PC-9 (cell line): ENCODE results near the gene ITPKB. TPM values are rescaled to one million over a fixed set of nuclear protein-coding genes. Genes with fewer than 3 reads are reported as not detected.

ENCODE experiments used
- BruUV-seq: library from RNA; stranded (reverse); fragments of 400-500 nt; replicated peaks from 2 replicates; lab custom pipeline; 2021; lab: Mats Ljungman, UMichigan
- CTCF ChIA-PET: fragments of 300-600 bp; sonication (Branson Sonifier 250); formaldehyde crosslinking; loops from one replicate; lab custom pipeline; 2022; ENCODE audit warnings: antibody characterized with exemption; lab: Charles Lee
- POLR2A ChIA-PET: fragments of 300-600 bp; sonication (Branson Sonifier 250); formaldehyde crosslinking; loops from one replicate; lab custom pipeline; 2022; ENCODE audit warnings: antibody characterized with exemption; ENCODE audit not compliant: unreplicated experiment; lab: Charles Lee
- DNase-seq, 2 experiments: peaks; one replicate each; pipeline versions ENCODE4 v3.0.0 to v3.0.0-alpha.2; 2015 to 2022; ENCODE audit warnings: mixed read lengths in 1 of 2
- H2AFZ ChIP-seq: fragments of 200-600 bp; sonication (generic); 2 replicates; pipeline ENCODE4 v1.8.1; 2017; ENCODE audit warnings: antibody characterized with exemption
- H3F3A ChIP-seq: fragments of 200-600 bp; sonication (generic); 2 replicates; pipeline ENCODE4 v1.8.1; 2017; ENCODE audit warnings: antibody characterized with exemption, mild to moderate bottlenecking, low read depth; ENCODE audit not compliant: insufficient read depth
- H3K27ac ChIP-seq: fragments of 200-600 bp; sonication (generic); 2 replicates; pipeline ENCODE4 v1.6.1; 2016; ENCODE audit warnings: mixed run types
- H3K27me3 ChIP-seq: fragments of 200-600 bp; sonication (generic); 2 replicates; pipeline ENCODE4 v1.6.1; 2016; ENCODE audit warnings: low read depth, mixed run types; ENCODE audit not compliant: insufficient read depth
- H3K36me3 ChIP-seq: fragments of 200-600 bp; sonication (generic); 2 replicates; pipeline ENCODE4 v1.6.1; 2016; ENCODE audit warnings: low read depth, mixed run types
- H3K4me1 ChIP-seq: fragments of 200-600 bp; sonication (generic); replicated peaks from 2 replicates; pipeline ENCODE4 v1.6.1; 2016; ENCODE audit warnings: mixed run types; ENCODE audit not compliant: insufficient read depth
- H3K4me2 ChIP-seq: fragments of 200-600 bp; sonication (generic); 2 replicates; pipeline ENCODE4 v1.6.1; 2017; ENCODE audit warnings: mixed run types
- H3K4me3 ChIP-seq: fragments of 200-600 bp; sonication (generic); 2 replicates; pipeline ENCODE4 v1.6.1; 2016; ENCODE audit warnings: mixed run types
- H3K79me2 ChIP-seq: fragments of 200-600 bp; sonication (generic); 2 replicates; pipeline ENCODE4 v1.6.1; 2017; ENCODE audit warnings: low read depth, mixed run types
- H3K9me2 ChIP-seq: fragments of 200-600 bp; sonication (generic); 2 replicates; pipeline ENCODE4 v1.8.1; 2017; ENCODE audit warnings: mild to moderate bottlenecking; ENCODE audit not compliant: insufficient read depth
- H3K9me3 ChIP-seq: fragments of 200-600 bp; sonication (generic); 2 replicates; pipeline ENCODE4 v1.8.1; 2016; ENCODE audit warnings: low read depth; ENCODE audit not compliant: insufficient read depth
- H4K20me1 ChIP-seq: fragments of 200-600 bp; sonication (generic); 2 replicates; pipeline ENCODE4 v1.8.1; 2017; ENCODE audit not compliant: insufficient read depth
- EZH2 ChIP-seq: fragments of 200-600 bp; sonication (generic); IDR thresholded peaks from 2 replicates; pipeline ENCODE4 v1.8.0; 2017; ENCODE audit warnings: antibody characterized with exemption, low read depth
- intact Hi-C: fragments of 100-400 bp; cut with micrococcal nuclease; formaldehyde crosslinking; loops from one replicate; pipeline ENCODE4 v1.10.0; 2022; ENCODE audit not compliant: unreplicated experiment
- total RNA-seq: library from RNA; stranded (reverse); gene quantifications from 2 replicates; pipeline ENCODE4 v1.2.3, GENCODE V29; 2021
- TF ChIP-seq, protein P1 (sequence below): fragments of 200-600 bp; sonication (generic); conservative IDR thresholded peaks from 2 replicates; pipeline ENCODE4 v1.6.1; 2017; ENCODE audit warnings: mixed run types, antibody characterized with exemption, mild to moderate bottlenecking, moderate library complexity

The ITPKB gene
- total RNA-seq, 1 experiment from 2014 or later: 13.4 TPM

GRCh38 chr1:226608699-226609505, 130.2 kb downstream of the ITPKB start:
- CTCF ChIA-PET: interaction anchor here (0.6 to 1.0 kb wide), 3 partner anchors 17 to 485 kb away, joined by 3 to 5 read pairs (median 3); no protein-coding TSS in a partner anchor
- H3K36me3 ChIP-seq: no peaks in the 10 kb centered on the region
- POLR2A ChIA-PET: interaction anchor here (0.6 to 0.8 kb wide), 2 partner anchors 25 to 823 kb away, joined by 5 to 6 read pairs; no protein-coding TSS in a partner anchor
- TF ChIP-seq, protein P1, sequence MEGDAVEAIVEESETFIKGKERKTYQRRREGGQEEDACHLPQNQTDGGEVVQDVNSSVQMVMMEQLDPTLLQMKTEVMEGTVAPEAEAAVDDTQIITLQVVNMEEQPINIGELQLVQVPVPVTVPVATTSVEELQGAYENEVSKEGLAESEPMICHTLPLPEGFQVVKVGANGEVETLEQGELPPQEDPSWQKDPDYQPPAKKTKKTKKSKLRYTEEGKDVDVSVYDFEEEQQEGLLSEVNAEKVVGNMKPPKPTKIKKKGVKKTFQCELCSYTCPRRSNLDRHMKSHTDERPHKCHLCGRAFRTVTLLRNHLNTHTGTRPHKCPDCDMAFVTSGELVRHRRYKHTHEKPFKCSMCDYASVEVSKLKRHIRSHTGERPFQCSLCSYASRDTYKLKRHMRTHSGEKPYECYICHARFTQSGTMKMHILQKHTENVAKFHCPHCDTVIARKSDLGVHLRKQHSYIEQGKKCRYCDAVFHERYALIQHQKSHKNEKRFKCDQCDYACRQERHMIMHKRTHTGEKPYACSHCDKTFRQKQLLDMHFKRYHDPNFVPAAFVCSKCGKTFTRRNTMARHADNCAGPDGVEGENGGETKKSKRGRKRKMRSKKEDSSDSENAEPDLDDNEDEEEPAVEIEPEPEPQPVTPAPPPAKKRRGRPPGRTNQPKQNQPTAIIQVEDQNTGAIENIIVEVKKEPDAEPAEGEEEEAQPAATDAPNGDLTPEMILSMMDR: peak; percentile 86
- TF ChIP-seq EZH2: no peak
- no peaks in the 10 kb centered on the region for H3K4me1 ChIP-seq
- H3K9me2 ChIP-seq: no peaks in the 10 kb centered on the region
- peaks cover 23% of the 10 kb centered on the region for H3K27me3 ChIP-seq
- no peaks in the 10 kb centered on the region for H3K9me3 ChIP-seq
- no peaks in the 10 kb centered on the region for H3K79me2 ChIP-seq
- BruUV-seq: no TSS peak
- no peak overlapping the region for H3K4me3 ChIP-seq
- peak in 1 of 2 experiments; percentile 34 for DNase-seq
- H3K4me2 ChIP-seq: no peak overlapping the region
- H3F3A ChIP-seq: no peaks in the 10 kb centered on the region
- H4K20me1 ChIP-seq: no peaks in the 10 kb centered on the region
- H2AFZ ChIP-seq: no peak overlapping the region
- no peak overlapping the region for H3K27ac ChIP-seq
- intact Hi-C loops: no loop called here

DNA sequence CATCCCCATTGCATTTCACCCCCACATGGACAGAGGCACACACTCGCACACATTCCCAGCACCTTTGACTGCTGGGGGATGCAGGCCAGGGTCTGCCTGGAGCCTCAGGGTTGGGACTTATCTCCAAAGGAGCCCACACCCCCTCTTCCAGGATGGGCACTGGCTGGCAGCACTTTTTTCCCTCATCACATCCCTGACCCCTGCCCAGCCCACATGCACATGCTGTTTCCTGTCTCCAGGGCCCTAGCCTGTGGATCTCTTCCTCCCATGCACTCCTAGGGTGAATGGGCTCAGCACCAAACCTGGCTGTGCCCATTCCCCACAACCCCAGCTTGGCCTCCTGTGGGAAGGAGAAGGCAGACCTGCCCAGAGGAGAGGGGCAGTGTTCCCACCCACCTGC, 131.3 kb downstream of the ITPKB start:
- Histone ChIP-seq H3K27me3 (peaks cover 33% of the 10 kb centered on the region), H3K36me3 (no peaks in the 10 kb centered on the region), H3K9me3 (no peaks in the 10 kb centered on the region), H3K9me2 (no peaks in the 10 kb centered on the region), H3K4me2 (no peak overlapping the region), H3K4me3 (no peak overlapping the region), H2AFZ (no peak overlapping the region), H3K79me2 (no peaks in the 10 kb centered on the region), H3F3A (no peaks in the 10 kb centered on the region), H3K27ac (no peak overlapping the region), H3K4me1 (no peaks in the 10 kb centered on the region), H4K20me1 (no peaks in the 10 kb centered on the region)
- no peak for DNase-seq
- ChIA-PET POLR2A (no interaction called here), CTCF (no interaction called here)
- BruUV-seq: no TSS peak
- no peak for TF ChIP-seq EZH2
- TF ChIP-seq, protein P1: no peak
- intact Hi-C loops: no loop called here

- no peak overlapping the region for H3K4me3 ChIP-seq
- no peak overlapping the region for H3K27ac ChIP-seq
- intact Hi-C loops: no loop called here
- ChIA-PET POLR2A (no interaction called here), CTCF (no interaction called here)
- no peaks in the 10 kb centered on the region for H3K4me1 ChIP-seq
- no peaks in the 10 kb centered on the region for H3K79me2 ChIP-seq
- H2AFZ ChIP-seq: no peak overlapping the region
- H3K4me2 ChIP-seq: no peak overlapping the region
- no peaks in the 10 kb centered on the region for H4K20me1 ChIP-seq
- H3K36me3 ChIP-seq: no peaks in the 10 kb centered on the region
- DNase-seq: no peak
- H3K9me2 ChIP-seq: no peaks in the 10 kb centered on the region
- TF ChIP-seq EZH2: no peak
- TF ChIP-seq, protein P1: no peak
- no peaks in the 10 kb centered on the region for H3K9me3 ChIP-seq
- no peaks in the 10 kb centered on the region for H3F3A ChIP-seq
- no TSS peak for BruUV-seq
- peaks cover 33% of the 10 kb centered on the region for H3K27me3 ChIP-seq
Measured at GRCh38 chr1:226607268-226607660, 131.8 kb downstream of the ITPKB start.
